Neural cell (in vitro differentiated cells): Measurements from ENCODE around the gene TYW1B.
"Not testable (repeated sequence)": the region's sequence is repeated elsewhere in the genome, so short reads cannot be mapped to it uniquely, and the experiment has no call there.

ENCODE experiments used
- EP300 ChIP-seq: fragments of 450-650 bp; conservative IDR thresholded peaks from 2 replicates; pipeline ENCODE4 v1.6.1; 2014; ENCODE audit warnings: antibody characterized with exemption, mild to moderate bottlenecking, moderate library complexity; ENCODE audit not compliant: poor library complexity, severe bottlenecking
- EZH2 ChIP-seq: fragments of 200-600, 300-800 bp; shearing (Covaris generic), sonication (generic); IDR thresholded peaks from 2 replicates; pipeline ENCODE4 v1.6.1; 2014; ENCODE audit warnings: antibody characterized with exemption, low read length, borderline replicate concordance, mild to moderate bottlenecking; ENCODE audit not compliant: insufficient read depth, poor library complexity, severe bottlenecking
- MXI1 ChIP-seq: fragments of 450-650 bp; conservative IDR thresholded peaks from 2 replicates; pipeline ENCODE4 v1.6.1; 2014; ENCODE audit warnings: antibody characterized with exemption, mild to moderate bottlenecking; ENCODE audit not compliant: poor library complexity, severe bottlenecking
- POLR2AphosphoS5 ChIP-seq: IDR thresholded peaks from 2 replicates; pipeline ENCODE4 v1.6.1; 2012
- RAD21 ChIP-seq: fragments of 450-650 bp; conservative IDR thresholded peaks from 2 replicates; pipeline ENCODE4 v1.6.1; 2014; ENCODE audit warnings: antibody characterized with exemption, mild to moderate bottlenecking, moderate library complexity
- SMC3 ChIP-seq: fragments of 450-650 bp; conservative IDR thresholded peaks from 2 replicates; pipeline ENCODE4 v1.6.1; 2014; ENCODE audit warnings: antibody characterized with exemption, mild to moderate bottlenecking, moderate library complexity; ENCODE audit not compliant: poor library complexity
- TAF1 ChIP-seq: IDR thresholded peaks from 2 replicates; pipeline ENCODE4 v1.6.1; 2012; ENCODE audit warnings: low read depth
- TF ChIP-seq, protein P1 (sequence below): fragments of 450-650 bp; IDR thresholded peaks from 2 replicates; pipeline ENCODE4 v1.5.1; 2014; ENCODE audit warnings: antibody characterized with exemption, mild to moderate bottlenecking, moderate library complexity; ENCODE audit not compliant: poor library complexity, severe bottlenecking
- TF ChIP-seq, protein P2 (sequence below): IDR thresholded peaks from 2 replicates; pipeline ENCODE4 v1.6.1; 2012; ENCODE audit warnings: borderline replicate concordance

DNA sequence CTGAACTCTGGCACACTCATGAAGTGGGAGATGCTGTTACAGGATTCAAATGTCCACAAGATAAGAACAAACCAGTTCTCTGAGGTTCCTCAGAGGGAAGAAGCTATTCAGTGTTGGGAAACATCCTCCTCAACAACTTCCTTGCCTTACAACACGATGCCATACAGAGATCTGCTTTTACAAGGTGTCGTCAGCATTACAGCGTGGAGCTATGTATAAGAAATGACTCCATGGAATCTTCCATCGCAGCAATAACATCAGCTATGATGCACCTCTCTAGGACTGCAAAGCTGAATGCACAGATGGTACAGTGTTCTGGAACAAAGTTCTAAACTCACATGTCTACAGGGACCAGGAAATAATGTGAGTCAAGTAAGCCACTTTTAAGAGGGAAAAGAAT, 122.3 kb downstream of the TYW1B start:
- not testable (repeated sequence) for TF ChIP-seq TAF1, EP300, POLR2AphosphoS5, SMC3, RAD21, EZH2, MXI1
- TF ChIP-seq, protein P1, sequence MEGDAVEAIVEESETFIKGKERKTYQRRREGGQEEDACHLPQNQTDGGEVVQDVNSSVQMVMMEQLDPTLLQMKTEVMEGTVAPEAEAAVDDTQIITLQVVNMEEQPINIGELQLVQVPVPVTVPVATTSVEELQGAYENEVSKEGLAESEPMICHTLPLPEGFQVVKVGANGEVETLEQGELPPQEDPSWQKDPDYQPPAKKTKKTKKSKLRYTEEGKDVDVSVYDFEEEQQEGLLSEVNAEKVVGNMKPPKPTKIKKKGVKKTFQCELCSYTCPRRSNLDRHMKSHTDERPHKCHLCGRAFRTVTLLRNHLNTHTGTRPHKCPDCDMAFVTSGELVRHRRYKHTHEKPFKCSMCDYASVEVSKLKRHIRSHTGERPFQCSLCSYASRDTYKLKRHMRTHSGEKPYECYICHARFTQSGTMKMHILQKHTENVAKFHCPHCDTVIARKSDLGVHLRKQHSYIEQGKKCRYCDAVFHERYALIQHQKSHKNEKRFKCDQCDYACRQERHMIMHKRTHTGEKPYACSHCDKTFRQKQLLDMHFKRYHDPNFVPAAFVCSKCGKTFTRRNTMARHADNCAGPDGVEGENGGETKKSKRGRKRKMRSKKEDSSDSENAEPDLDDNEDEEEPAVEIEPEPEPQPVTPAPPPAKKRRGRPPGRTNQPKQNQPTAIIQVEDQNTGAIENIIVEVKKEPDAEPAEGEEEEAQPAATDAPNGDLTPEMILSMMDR, result not testable (repeated sequence)
- TF ChIP-seq, protein P2, sequence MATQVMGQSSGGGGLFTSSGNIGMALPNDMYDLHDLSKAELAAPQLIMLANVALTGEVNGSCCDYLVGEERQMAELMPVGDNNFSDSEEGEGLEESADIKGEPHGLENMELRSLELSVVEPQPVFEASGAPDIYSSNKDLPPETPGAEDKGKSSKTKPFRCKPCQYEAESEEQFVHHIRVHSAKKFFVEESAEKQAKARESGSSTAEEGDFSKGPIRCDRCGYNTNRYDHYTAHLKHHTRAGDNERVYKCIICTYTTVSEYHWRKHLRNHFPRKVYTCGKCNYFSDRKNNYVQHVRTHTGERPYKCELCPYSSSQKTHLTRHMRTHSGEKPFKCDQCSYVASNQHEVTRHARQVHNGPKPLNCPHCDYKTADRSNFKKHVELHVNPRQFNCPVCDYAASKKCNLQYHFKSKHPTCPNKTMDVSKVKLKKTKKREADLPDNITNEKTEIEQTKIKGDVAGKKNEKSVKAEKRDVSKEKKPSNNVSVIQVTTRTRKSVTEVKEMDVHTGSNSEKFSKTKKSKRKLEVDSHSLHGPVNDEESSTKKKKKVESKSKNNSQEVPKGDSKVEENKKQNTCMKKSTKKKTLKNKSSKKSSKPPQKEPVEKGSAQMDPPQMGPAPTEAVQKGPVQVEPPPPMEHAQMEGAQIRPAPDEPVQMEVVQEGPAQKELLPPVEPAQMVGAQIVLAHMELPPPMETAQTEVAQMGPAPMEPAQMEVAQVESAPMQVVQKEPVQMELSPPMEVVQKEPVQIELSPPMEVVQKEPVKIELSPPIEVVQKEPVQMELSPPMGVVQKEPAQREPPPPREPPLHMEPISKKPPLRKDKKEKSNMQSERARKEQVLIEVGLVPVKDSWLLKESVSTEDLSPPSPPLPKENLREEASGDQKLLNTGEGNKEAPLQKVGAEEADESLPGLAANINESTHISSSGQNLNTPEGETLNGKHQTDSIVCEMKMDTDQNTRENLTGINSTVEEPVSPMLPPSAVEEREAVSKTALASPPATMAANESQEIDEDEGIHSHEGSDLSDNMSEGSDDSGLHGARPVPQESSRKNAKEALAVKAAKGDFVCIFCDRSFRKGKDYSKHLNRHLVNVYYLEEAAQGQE, result not testable (repeated sequence)
